Measurements from ENCODE around the gene C11orf87. TPM values are rescaled to one million over a fixed set of nuclear protein-coding genes. Genes with fewer than 3 reads are reported as not detected.

The C11orf87 gene
- total RNA-seq, 1 experiment from 2014 or later, result not detected

DNA sequence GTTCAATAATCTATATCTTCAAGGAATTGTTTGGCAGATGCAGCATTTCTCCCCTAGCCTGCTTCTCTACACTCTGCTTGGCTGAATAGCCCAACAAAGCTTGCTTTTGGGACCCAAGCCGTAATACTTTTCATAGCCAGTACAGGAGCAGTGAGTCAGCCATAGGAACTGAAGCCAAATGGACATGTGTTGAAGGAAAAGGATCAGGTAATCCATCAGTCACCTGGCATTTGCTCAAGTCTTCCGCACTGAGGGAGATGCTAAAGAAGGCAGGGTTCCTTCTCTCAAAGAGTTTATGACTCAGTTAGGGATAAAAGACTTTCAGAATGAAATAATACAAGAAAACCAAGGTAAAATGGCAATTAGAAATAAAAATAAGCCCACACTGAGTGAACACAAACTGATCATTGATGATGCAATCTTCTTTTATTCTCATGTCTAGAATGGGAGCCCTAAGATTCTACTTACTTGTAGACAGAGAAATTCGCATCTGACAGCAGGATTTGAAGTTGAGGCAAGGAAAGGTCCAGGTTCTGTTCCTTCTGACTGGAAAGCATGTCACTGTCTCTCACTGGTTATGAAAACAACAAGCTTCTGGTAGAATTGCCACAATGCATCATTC is 13.2 kb downstream of the C11orf87 start:
- Histone ChIP-seq H4K20me1 (ENCODE audit: insufficient read depth) (no peaks in the 10 kb centered on the region), H3K27me3 (ENCODE audit: insufficient read depth, low read depth) (no peaks in the 10 kb centered on the region), H3K4me1 (replicated peaks; ENCODE audit: insufficient read depth) (no peaks in the 10 kb centered on the region), H3F3A (ENCODE audit: insufficient read depth, low read depth) (no peaks in the 10 kb centered on the region), H3K9me3 (ENCODE audit: insufficient read depth, low read depth) (no peaks in the 10 kb centered on the region), H2AFZ (no peak overlapping the region), H3K27ac (no peak overlapping the region), H3K9me2 (ENCODE audit: insufficient read depth) (no peaks in the 10 kb centered on the region), H3K79me2 (ENCODE audit: low read depth) (no peaks in the 10 kb centered on the region), H3K4me3 (no peak overlapping the region), H3K36me3 (ENCODE audit: low read depth) (no peaks in the 10 kb centered on the region), H3K4me2 (no peak overlapping the region)
- no peak for DNase-seq
- POLR2A ChIA-PET (ENCODE audit: unreplicated experiment), result no interaction called here
- no peak for TF ChIP-seq CTCF (conservative IDR thresholded peaks at IDR 0.05)
- no peak for TF ChIP-seq EZH2 (IDR thresholded peaks at IDR 0.05; ENCODE audit: low read depth)
- CTCF ChIA-PET, result interaction anchor here (0.6 kb wide), 1 partner anchor 520 kb away, joined by 7 read pairs; no protein-coding TSS in a partner anchor
- BruUV-seq (replicated peaks), result no TSS peak
- intact Hi-C loops (cut with micrococcal nuclease; ENCODE audit: unreplicated experiment), result no loop called here

GRCh38 chr11:109439684-109440083 is 17.7 kb downstream of the C11orf87 start:
- intact Hi-C loops (cut with micrococcal nuclease; ENCODE audit: unreplicated experiment), result no loop called here
- Histone ChIP-seq H3K36me3 (ENCODE audit: low read depth) (no peaks in the 10 kb centered on the region), H3K4me2 (no peak overlapping the region), H3K4me1 (replicated peaks; ENCODE audit: insufficient read depth) (no peaks in the 10 kb centered on the region), H4K20me1 (ENCODE audit: insufficient read depth) (no peaks in the 10 kb centered on the region), H3F3A (ENCODE audit: insufficient read depth, low read depth) (no peaks in the 10 kb centered on the region), H3K9me3 (ENCODE audit: insufficient read depth, low read depth) (no peaks in the 10 kb centered on the region), H3K27ac (no peak overlapping the region), H3K79me2 (ENCODE audit: low read depth) (no peaks in the 10 kb centered on the region), H2AFZ (no peak overlapping the region), H3K27me3 (ENCODE audit: insufficient read depth, low read depth) (no peaks in the 10 kb centered on the region), H3K4me3 (no peak overlapping the region), H3K9me2 (ENCODE audit: insufficient read depth) (no peaks in the 10 kb centered on the region)
- POLR2A ChIA-PET (ENCODE audit: unreplicated experiment), result no interaction called here
- no peak for TF ChIP-seq CTCF (conservative IDR thresholded peaks at IDR 0.05)
- TF ChIP-seq EZH2 (IDR thresholded peaks at IDR 0.05; ENCODE audit: low read depth), result no peak
- DNase-seq, result no peak
- CTCF ChIA-PET, result no interaction called here
- no TSS peak for BruUV-seq (replicated peaks)

GRCh38 chr11:109443052-109443451 is 21.1 kb downstream of the C11orf87 start:
- no peak overlapping the region for H3K4me3 ChIP-seq
- TF ChIP-seq CTCF (conservative IDR thresholded peaks at IDR 0.05), result no peak
- TF ChIP-seq EZH2 (IDR thresholded peaks at IDR 0.05; ENCODE audit: low read depth), result no peak
- H3K27me3 ChIP-seq (ENCODE audit: insufficient read depth, low read depth), result no peaks in the 10 kb centered on the region
- no peaks in the 10 kb centered on the region for H3K4me1 ChIP-seq (replicated peaks; ENCODE audit: insufficient read depth)
- no peak overlapping the region for H3K27ac ChIP-seq
- DNase-seq, result no peak
- H3K4me2 ChIP-seq, result no peak overlapping the region
- no peaks in the 10 kb centered on the region for H3F3A ChIP-seq (ENCODE audit: insufficient read depth, low read depth)
- H3K9me2 ChIP-seq (ENCODE audit: insufficient read depth), result no peaks in the 10 kb centered on the region
- no TSS peak for BruUV-seq (replicated peaks)
- no peak overlapping the region for H2AFZ ChIP-seq
- POLR2A ChIA-PET (ENCODE audit: unreplicated experiment), result no interaction called here
- no peaks in the 10 kb centered on the region for H3K36me3 ChIP-seq (ENCODE audit: low read depth)
- no peaks in the 10 kb centered on the region for H3K79me2 ChIP-seq (ENCODE audit: low read depth)
- no peaks in the 10 kb centered on the region for H4K20me1 ChIP-seq (ENCODE audit: insufficient read depth)
- CTCF ChIA-PET, result no interaction called here
- intact Hi-C loops (cut with micrococcal nuclease; ENCODE audit: unreplicated experiment), result no loop called here
- H3K9me3 ChIP-seq (ENCODE audit: insufficient read depth, low read depth), result no peaks in the 10 kb centered on the region

Measured in PC-9 (cell line).